HepG2 (cell line): ENCODE data around the gene L1CAM. TPM values are rescaled to one million over a fixed set of nuclear protein-coding genes. Genes with fewer than 3 reads are reported as not detected.
A peak's percentile ranks its signal among the peaks of the same experiment; 100 is the strongest.

Source experiments
- ATAC-seq: fragments of 200-7000 bp; cut with Tn5 transposase; 3 replicates; pipeline ENCODE4 v1.9.1; 2020; ENCODE audit warnings: mild to moderate bottlenecking, moderate library complexity
- BruUV-seq: library from RNA; stranded (reverse); fragments of 400-500 nt; replicated peaks from 2 replicates; lab custom pipeline; 2021; lab: Mats Ljungman, UMichigan
- CTCF ChIA-PET: fragments of 300-600 bp; formaldehyde crosslinking; extraction: SDS; loops from one replicate; lab custom pipeline; 2021; ENCODE audit warnings: low total read pairs, inconsistent platforms, low intra/inter-chr PET ratio; lab: Yijun Ruan, JAX
- POLR2A ChIA-PET: fragments of 350-600 bp; sonication (Branson Sonifier 250); formaldehyde crosslinking; loops from one replicate; lab custom pipeline; 2020; ENCODE audit warnings: antibody characterized with exemption, inconsistent platforms; lab: Yijun Ruan, JAX
- DNase-seq: peaks from one replicate; pipeline ENCODE4 v3.0.0-alpha.2; 2015; ENCODE audit warnings: low spot score
- FAIRE-seq: peaks from 3 replicates; lab custom pipeline; 2011; peaks lifted over from hg19 to GRCh38; lab: Jason Lieb, UNC
- H2AFZ ChIP-seq: one replicate; pipeline ENCODE4 v1.6.1; 2011; ENCODE audit warnings: low read length, inconsistent platforms
- H3K27ac ChIP-seq: fragments of 300-600 bp; 3 replicates; pipeline ENCODE4 v1.8.0; 2011; ENCODE audit warnings: mixed run types, mild to moderate bottlenecking, mixed read lengths, low read length, inconsistent platforms; ENCODE audit not compliant: insufficient read depth; ENCODE audit errors: extremely low read length
- H3K27me3 ChIP-seq, 2 experiments: fragments of 200-600 bp in 1 of 2; 2 replicates in 1 of 2; 3 replicates in 1 of 2; pipeline versions ENCODE4 v1.6.0 to v1.8.0; 2011; ENCODE audit warnings: low read length in 2 of 2, mild to moderate bottlenecking in 2 of 2, moderate library complexity in 2 of 2, inconsistent platforms in 1 of 2; ENCODE audit not compliant: insufficient read depth in 2 of 2, control insufficient read depth in 1 of 2
- H3K36me3 ChIP-seq, 2 experiments: fragments of 200-600 bp in 1 of 2; replicated peaks in 1 of 2; 2 replicates in 1 of 2; 3 replicates in 1 of 2; pipeline versions ENCODE4 v1.5.1 to v1.8.0; 2011; ENCODE audit warnings: low read length in 2 of 2, inconsistent platforms in 1 of 2; ENCODE audit not compliant: insufficient read depth in 2 of 2, control insufficient read depth in 1 of 2
- H3K4me1 ChIP-seq: 2 replicates; pipeline ENCODE4 v1.5.1; 2012; ENCODE audit warnings: low read length, inconsistent platforms; ENCODE audit not compliant: insufficient read depth
- H3K4me2 ChIP-seq: 2 replicates; pipeline ENCODE4 v1.6.0; 2011; ENCODE audit warnings: low read depth, low read length, inconsistent platforms
- H3K4me3 ChIP-seq, 3 experiments: fragments of 200-600 bp in 1 of 3; sonication (generic), shearing (Covaris generic) in 1 of 3; replicated peaks in 1 of 3; 2 replicates each; pipeline ENCODE4 v1.5.1; 2011 to 2016; ENCODE audit warnings: low read length in 3 of 3, inconsistent platforms in 2 of 3, low read depth in 2 of 3, mild to moderate bottlenecking in 2 of 3, control low read depth in 1 of 3, mixed read lengths in 1 of 3; ENCODE audit not compliant: insufficient read depth in 1 of 3
- H3K79me2 ChIP-seq: one replicate; pipeline ENCODE4 v1.6.1; 2011; ENCODE audit warnings: low read length, inconsistent platforms; ENCODE audit not compliant: insufficient read depth
- H3K9ac ChIP-seq: 2 replicates; pipeline ENCODE4 v1.6.0; 2011; ENCODE audit warnings: mild to moderate bottlenecking, low read depth, low read length, inconsistent platforms; ENCODE audit not compliant: insufficient read depth
- H3K9me3 ChIP-seq: 2 replicates; pipeline ENCODE4 v1.5.1; 2012; ENCODE audit warnings: mild to moderate bottlenecking, low read length
- H4K20me1 ChIP-seq: 2 replicates; pipeline ENCODE4 v1.6.0; 2011; ENCODE audit warnings: inconsistent platforms, mild to moderate bottlenecking, low read length, moderate library complexity; ENCODE audit not compliant: insufficient read depth
- ADNP ChIP-seq: sonication (generic); formaldehyde crosslinking; IDR thresholded peaks from 2 replicates; pipeline ENCODE4 v1.4.0; 2020; ENCODE audit warnings: missing genetic modification reagents
- GPN1 ChIP-seq: sonication (generic); formaldehyde crosslinking; IDR thresholded peaks from 2 replicates; pipeline ENCODE4 v1.5.1; 2020; ENCODE audit warnings: missing genetic modification reagents, borderline replicate concordance
- KLF15 ChIP-seq: sonication (generic); formaldehyde crosslinking; IDR thresholded peaks from 2 replicates; pipeline ENCODE4 v1.8.1; 2023; ENCODE audit warnings: borderline replicate concordance, mild to moderate bottlenecking, inconsistent platforms, missing genetic modification reagents, mixed read lengths
- MAF1 ChIP-seq: sonication (generic); formaldehyde crosslinking; IDR thresholded peaks from 2 replicates; pipeline ENCODE4 v1.5.0; 2020; ENCODE audit warnings: missing genetic modification reagents, borderline replicate concordance
- MTF1 ChIP-seq: sonication (generic); formaldehyde crosslinking; IDR thresholded peaks from 2 replicates; pipeline ENCODE4 v1.5.0; 2020; ENCODE audit warnings: missing genetic modification reagents
- NFE2L2 ChIP-seq: fragments of 150-350 bp; IDR thresholded peaks from 2 replicates; pipeline ENCODE4 v1.6.1; 2014; ENCODE audit warnings: low read length
- PHF20 ChIP-seq: sonication (generic); formaldehyde crosslinking; IDR thresholded peaks from 2 replicates; pipeline ENCODE4 v1.5.0; 2020; ENCODE audit warnings: mild to moderate bottlenecking, missing genetic modification reagents
- REL ChIP-seq: sonication (generic); formaldehyde crosslinking; conservative IDR thresholded peaks from 2 replicates; pipeline ENCODE4 v1.8.0; 2022; ENCODE audit warnings: mild to moderate bottlenecking, missing genetic modification reagents, moderate library complexity
- RNF2 ChIP-seq: fragments of 450-650 bp; conservative IDR thresholded peaks from 2 replicates; pipeline ENCODE4 v1.6.1; 2016; ENCODE audit warnings: low read depth
- TBL1XR1 ChIP-seq: fragments of 150-350 bp; IDR thresholded peaks from 2 replicates; pipeline ENCODE4 v1.6.1; 2014; ENCODE audit warnings: borderline replicate concordance, low read length; ENCODE audit not compliant: partially characterized antibody
- THYN1 ChIP-seq: sonication (generic); formaldehyde crosslinking; IDR thresholded peaks from 2 replicates; pipeline ENCODE4 v1.8.1; 2023; ENCODE audit warnings: low read depth, mild to moderate bottlenecking, moderate library complexity, missing genetic modification reagents, borderline replicate concordance
- ZNF614 ChIP-seq: IDR thresholded peaks from 2 replicates; pipeline ENCODE4 v1.6.1; 2018; ENCODE audit warnings: missing biosample characterization, missing genetic modification reagents, inconsistent platforms, borderline replicate concordance
- ZNF775 ChIP-seq: sonication (generic); formaldehyde crosslinking; IDR thresholded peaks from 2 replicates; pipeline ENCODE4 v1.4.0; 2020; ENCODE audit warnings: missing genetic modification reagents, mild to moderate bottlenecking, moderate library complexity, borderline replicate concordance
- ZNF816 ChIP-seq: sonication (generic); formaldehyde crosslinking; IDR thresholded peaks from 2 replicates; pipeline ENCODE4 v1.8.0; 2022; ENCODE audit warnings: missing genetic modification reagents, mild to moderate bottlenecking, borderline replicate concordance
- WGBS: methylation state at CpG from one replicate; pipeline ENCODE4 v1.1.6; 2017; ENCODE audit warnings: low lambda C conversion rate; 5-methylcytosine and 5-hydroxymethylcytosine counted together
- in situ Hi-C: cut with HindIII; loops from 2 replicates; pipeline ENCODE4 v1.10.0; 2017; ENCODE audit warnings: low pct_unique_long_range_greater_than_20kb; ENCODE audit not compliant: extremely low pct_ligation_motif_present
- intact Hi-C: fragments of 100-400 bp; cut with micrococcal nuclease; formaldehyde crosslinking; loops from one replicate; pipeline ENCODE4 v1.10.0; 2022; ENCODE audit not compliant: unreplicated experiment
- polyA plus RNA-seq, 8 experiments: library from polyadenylated mRNA; depleted of rRNA in 3 of 8; stranded (reverse) in 7 of 8; unstranded in 1 of 8; fragments of >200 nt; fragmentation: Illumina TruSeq in 4 of 8; extraction: Trizol in 4 of 8; gene quantifications; 2 replicates each; pipeline versions ENCODE4 v1.2.1 to v1.2.3, GENCODE V29; 2011 to 2016; ENCODE audit warnings: low read depth in 4 of 8, missing spikeins in 1 of 8, mixed read lengths in 1 of 8; ENCODE audit not compliant: insufficient read depth in 1 of 8
- total RNA-seq, 5 experiments: library from RNA; depleted of rRNA; stranded (reverse); fragments of >200 nt; fragmentation: Illumina TruSeq; extraction: Trizol; gene quantifications; 2 replicates each; pipeline ENCODE4 v1.2.3, GENCODE V29; 2016; ENCODE audit warnings: low read depth in 1 of 5
- TF ChIP-seq, protein P1 (sequence below): sonication (generic); formaldehyde crosslinking; IDR thresholded peaks from 2 replicates; pipeline ENCODE4 v1.5.1; 2020; ENCODE audit warnings: missing genetic modification reagents, mild to moderate bottlenecking, borderline replicate concordance
- TF ChIP-seq, protein P2 (sequence below): sonication (generic); formaldehyde crosslinking; IDR thresholded peaks from 2 replicates; pipeline ENCODE4 v1.4.0; 2020; ENCODE audit warnings: low read depth, mild to moderate bottlenecking, missing genetic modification reagents
- TF ChIP-seq, protein P3 (sequence below): IDR thresholded peaks from 2 replicates; pipeline ENCODE4 v1.6.1; 2018; ENCODE audit warnings: missing genetic modification reagents
- TF ChIP-seq, protein P4 (sequence below): sonication (generic); formaldehyde crosslinking; IDR thresholded peaks from 2 replicates; pipeline ENCODE4 v1.5.0; 2020; ENCODE audit warnings: missing genetic modification reagents

Gene L1CAM
- total and polyA plus RNA-seq, 2 of the 13 experiments (the other 11 are each of a cell fraction or from before 2014, with no cell fraction given): 1.4 to 2.0 TPM

DNA sequence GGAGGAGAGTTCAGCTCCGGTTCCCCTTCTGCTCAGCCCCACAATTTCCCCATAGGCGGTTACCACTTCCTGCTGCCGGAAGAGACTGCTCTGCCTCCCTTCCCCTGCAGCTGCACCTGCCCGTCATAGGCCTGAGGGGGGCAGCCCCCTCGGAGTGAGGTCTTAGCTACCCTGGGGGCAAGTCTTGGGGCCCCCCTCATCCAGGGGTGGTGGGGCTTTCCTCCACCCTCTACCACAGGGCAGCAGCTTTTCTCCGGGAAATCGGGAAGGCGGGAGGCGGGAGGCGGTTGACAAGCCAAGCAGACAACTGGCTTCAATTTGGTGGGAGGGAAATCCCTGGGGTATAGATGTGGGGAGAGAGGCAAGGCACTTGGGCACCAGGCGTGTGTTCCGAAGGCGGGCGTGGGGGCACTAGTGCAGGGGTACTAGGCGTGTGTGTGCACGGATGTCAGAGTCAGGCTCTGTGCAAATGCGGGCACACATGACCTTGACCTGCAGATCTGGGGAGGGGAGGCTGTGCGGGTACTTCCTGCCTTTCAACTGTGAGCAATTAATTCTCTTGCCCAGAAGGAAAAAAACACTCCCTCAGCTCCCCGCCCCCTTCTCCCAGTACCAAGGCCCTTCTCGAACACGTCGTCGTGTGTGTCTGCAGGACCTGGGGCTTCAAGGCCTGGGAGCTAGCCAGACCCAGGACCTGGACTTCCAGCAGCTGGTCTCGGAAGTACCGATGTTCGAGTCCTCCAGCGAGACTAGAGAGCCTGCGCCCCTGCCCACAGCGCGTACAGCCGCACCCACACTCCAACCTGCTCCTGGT is 41.1 kb upstream of the L1CAM start:
- peak; percentile 72 for DNase-seq
- Histone ChIP-seq H3K9ac (peak overlapping the region; percentile 89), H3K27ac (peak overlapping the region; percentile 89), H3K4me1 (peaks cover 62% of the 10 kb centered on the region), H3K9me3 (no peaks in the 10 kb centered on the region), H3K36me3 (peaks cover 1 to 8% of the 10 kb centered on the region in 2 experiments; a peak in 1 of 5 replicates), H3K4me3 (peak overlapping the region; percentile 71 to 79 (median 76); a peak in 5 of 6 replicates), H4K20me1 (no peaks in the 10 kb centered on the region), H2AFZ (no peak overlapping the region), H3K27me3 (no peaks in the 10 kb centered on the region), H3K4me2 (peak overlapping the region; percentile 76), H3K79me2 (no peaks in the 10 kb centered on the region)
- ATAC-seq: peak; percentile 14
- no TSS peak for BruUV-seq
- in situ Hi-C loops: no loop called here
- CTCF ChIA-PET: no interaction called here
- peak; percentile 97 for FAIRE-seq
- intact Hi-C loops: no loop called here
- WGBS: 13% methylated on average over 3 of the region's 31 CpGs
- POLR2A ChIA-PET: interaction anchor here (0.7 to 4.2 kb wide), 11 partner anchors 9 to 300 kb away, joined by 3 to 82 read pairs (median 4); partner anchors contain the start of genes HCFC1, IDH3G, L1CAM and NAA10
- TF ChIP-seq, protein P1, sequence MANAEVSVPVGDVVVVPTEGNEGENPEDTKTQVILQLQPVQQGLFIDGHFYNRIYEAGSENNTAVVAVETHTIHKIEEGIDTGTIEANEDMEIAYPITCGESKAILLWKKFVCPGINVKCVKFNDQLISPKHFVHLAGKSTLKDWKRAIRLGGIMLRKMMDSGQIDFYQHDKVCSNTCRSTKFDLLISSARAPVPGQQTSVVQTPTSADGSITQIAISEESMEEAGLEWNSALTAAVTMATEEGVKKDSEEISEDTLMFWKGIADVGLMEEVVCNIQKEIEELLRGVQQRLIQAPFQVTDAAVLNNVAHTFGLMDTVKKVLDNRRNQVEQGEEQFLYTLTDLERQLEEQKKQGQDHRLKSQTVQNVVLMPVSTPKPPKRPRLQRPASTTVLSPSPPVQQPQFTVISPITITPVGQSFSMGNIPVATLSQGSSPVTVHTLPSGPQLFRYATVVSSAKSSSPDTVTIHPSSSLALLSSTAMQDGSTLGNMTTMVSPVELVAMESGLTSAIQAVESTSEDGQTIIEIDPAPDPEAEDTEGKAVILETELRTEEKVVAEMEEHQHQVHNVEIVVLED (CRISPR knock-in tag): no peak
- TF ChIP-seq KLF15 (CRISPR knock-in tag) (no peak), RNF2 (no peak), ADNP (CRISPR knock-in tag) (no peak), ZNF614 (CRISPR knock-in tag) (no peak), ZNF775 (no peak), NFE2L2 (no peak), PHF20 (CRISPR knock-in tag) (no peak), TBL1XR1 (no peak), MTF1 (CRISPR knock-in tag) (no peak), GPN1 (CRISPR knock-in tag) (no peak), MAF1 (no peak), THYN1 (no peak), ZNF816 (CRISPR knock-in tag) (no peak), REL (CRISPR knock-in tag) (no peak)
- TF ChIP-seq, protein P2, sequence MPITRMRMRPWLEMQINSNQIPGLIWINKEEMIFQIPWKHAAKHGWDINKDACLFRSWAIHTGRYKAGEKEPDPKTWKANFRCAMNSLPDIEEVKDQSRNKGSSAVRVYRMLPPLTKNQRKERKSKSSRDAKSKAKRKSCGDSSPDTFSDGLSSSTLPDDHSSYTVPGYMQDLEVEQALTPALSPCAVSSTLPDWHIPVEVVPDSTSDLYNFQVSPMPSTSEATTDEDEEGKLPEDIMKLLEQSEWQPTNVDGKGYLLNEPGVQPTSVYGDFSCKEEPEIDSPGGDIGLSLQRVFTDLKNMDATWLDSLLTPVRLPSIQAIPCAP: no peak
- TF ChIP-seq, protein P3, sequence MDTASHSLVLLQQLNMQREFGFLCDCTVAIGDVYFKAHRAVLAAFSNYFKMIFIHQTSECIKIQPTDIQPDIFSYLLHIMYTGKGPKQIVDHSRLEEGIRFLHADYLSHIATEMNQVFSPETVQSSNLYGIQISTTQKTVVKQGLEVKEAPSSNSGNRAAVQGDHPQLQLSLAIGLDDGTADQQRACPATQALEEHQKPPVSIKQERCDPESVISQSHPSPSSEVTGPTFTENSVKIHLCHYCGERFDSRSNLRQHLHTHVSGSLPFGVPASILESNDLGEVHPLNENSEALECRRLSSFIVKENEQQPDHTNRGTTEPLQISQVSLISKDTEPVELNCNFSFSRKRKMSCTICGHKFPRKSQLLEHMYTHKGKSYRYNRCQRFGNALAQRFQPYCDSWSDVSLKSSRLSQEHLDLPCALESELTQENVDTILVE (CRISPR knock-in tag): no peak
- TF ChIP-seq, protein P4, sequence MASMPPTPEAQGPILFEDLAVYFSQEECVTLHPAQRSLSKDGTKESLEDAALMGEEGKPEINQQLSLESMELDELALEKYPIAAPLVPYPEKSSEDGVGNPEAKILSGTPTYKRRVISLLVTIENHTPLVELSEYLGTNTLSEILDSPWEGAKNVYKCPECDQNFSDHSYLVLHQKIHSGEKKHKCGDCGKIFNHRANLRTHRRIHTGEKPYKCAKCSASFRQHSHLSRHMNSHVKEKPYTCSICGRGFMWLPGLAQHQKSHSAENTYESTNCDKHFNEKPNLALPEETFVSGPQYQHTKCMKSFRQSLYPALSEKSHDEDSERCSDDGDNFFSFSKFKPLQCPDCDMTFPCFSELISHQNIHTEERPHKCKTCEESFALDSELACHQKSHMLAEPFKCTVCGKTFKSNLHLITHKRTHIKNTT: no peak
